Measurements from ENCODE around the gene FOLR3. TPM values are rescaled to one million over a fixed set of nuclear protein-coding genes. Genes with fewer than 3 reads are reported as not detected.

Gene FOLR3
- total and polyA plus RNA-seq, 2 of the 4 experiments (the other 2 are of a cell fraction): 0.29 to 0.36 TPM

- no peak overlapping the region for H3K14ac ChIP-seq (replicated peaks; ENCODE audit: low read depth, low read length)
- H3K18ac ChIP-seq (ENCODE audit: low read depth, low read length): no peak overlapping the region
- in situ Hi-C loops (cut with MboI; ENCODE audit: low sequenced_read_pairs): no loop called here
- no peak overlapping the region for H2BK5ac ChIP-seq (ENCODE audit: low read depth, low read length, poor library complexity, severe bottlenecking)
- no peaks in the 10 kb centered on the region for H3K9me3 ChIP-seq (ENCODE audit: control insufficient read depth, insufficient read depth, low read length)
- DNase-seq: no peak
- ChIA-PET POLR2A (ENCODE audit: unreplicated experiment) (no interaction called here), CTCF (no interaction called here)
- TF ChIP-seq, protein P1, sequence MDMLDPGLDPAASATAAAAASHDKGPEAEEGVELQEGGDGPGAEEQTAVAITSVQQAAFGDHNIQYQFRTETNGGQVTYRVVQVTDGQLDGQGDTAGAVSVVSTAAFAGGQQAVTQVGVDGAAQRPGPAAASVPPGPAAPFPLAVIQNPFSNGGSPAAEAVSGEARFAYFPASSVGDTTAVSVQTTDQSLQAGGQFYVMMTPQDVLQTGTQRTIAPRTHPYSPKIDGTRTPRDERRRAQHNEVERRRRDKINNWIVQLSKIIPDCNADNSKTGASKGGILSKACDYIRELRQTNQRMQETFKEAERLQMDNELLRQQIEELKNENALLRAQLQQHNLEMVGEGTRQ (IDR thresholded peaks at IDR 0.05; ENCODE audit: low read depth, low read length): no peak
- TF ChIP-seq CEBPB (IDR thresholded peaks at IDR 0.05; ENCODE audit: low read depth, low read length): 0 out of 2 replicates have a peak, but pooled peaks have one; percentile 22
- no peak for TF ChIP-seq SMC3 (IDR thresholded peaks at IDR 0.05; ENCODE audit: low read depth, low read length)
- TF ChIP-seq RFX5 (IDR thresholded peaks at IDR 0.05; ENCODE audit: low read depth, low read length): no peak
- no peak for TF ChIP-seq POLR2A (IDR thresholded peaks at IDR 0.05; ENCODE audit: low read depth, low read length)
- no peaks in the 10 kb centered on the region; the same call in 1 of the 2 replicates for H3K9me1 ChIP-seq (ENCODE audit: insufficient read depth, low read length)
- intact Hi-C loops (cut with micrococcal nuclease): no loop called here
- no peak overlapping the region for H2BK20ac ChIP-seq (ENCODE audit: low read depth, low read length)
- no peak overlapping the region for H2BK120ac ChIP-seq (ENCODE audit: low read depth, low read length)
- H3K9ac ChIP-seq (ENCODE audit: low read depth, low read length): no peak overlapping the region
- no peak overlapping the region for H2AK5ac ChIP-seq (ENCODE audit: low read depth, low read length)
- no peak overlapping the region for H4K8ac ChIP-seq (ENCODE audit: low read depth in 2 of 2, low read length in 2 of 2)
- no peak overlapping the region for H3K4me2 ChIP-seq (ENCODE audit: low read depth, low read length)
- H3K56ac ChIP-seq (ENCODE audit: extremely low read depth, insufficient read depth, low read length): no peak overlapping the region
- no peak overlapping the region for H3K23ac ChIP-seq (ENCODE audit: low read depth, low read length)
- no peaks in the 10 kb centered on the region for H3K4me1 ChIP-seq (ENCODE audit: control insufficient read depth, insufficient read depth, low read length)
- H2AK9ac ChIP-seq (replicated peaks; ENCODE audit: low read depth, low read length, poor library complexity): no peak overlapping the region
- WGBS, 2 experiments (ENCODE audit: extremely low coverage in 2 of 2, insufficient read length in 1 of 2): 82% methylated on average over 2 of the region's 4 CpGs; no CpG with 5 or more reads in 1 of the 2 experiments
- no peak overlapping the region for H2BK15ac ChIP-seq (ENCODE audit: low read depth, low read length)
- ATAC-seq (ENCODE audit: low read depth): no peak
- H2AFZ ChIP-seq (replicated peaks; ENCODE audit: low read length, poor library complexity): no peak overlapping the region
- H4K91ac ChIP-seq (ENCODE audit: insufficient read depth, low read depth, low read length): no peak overlapping the region; the same call in 1 of the 2 replicates
- H3K27ac ChIP-seq (ENCODE audit: insufficient read depth, low read length): no peak overlapping the region
- no peaks in the 10 kb centered on the region for H3K27me3 ChIP-seq (ENCODE audit: control insufficient read depth, insufficient read depth, low read length)
- no peak overlapping the region for H4K5ac ChIP-seq (ENCODE audit: low read depth, low read length)
- peaks cover 9% of the 10 kb centered on the region for H3K36me3 ChIP-seq (ENCODE audit: control insufficient read depth, insufficient read depth, low read length)
- peaks cover 11 to 27% of the 10 kb centered on the region in 2 experiments; a peak in 3 of 4 replicates for H3K79me1 ChIP-seq (ENCODE audit: low read depth in 1 of 2, low read length in 2 of 2)
- H4K20me1 ChIP-seq (ENCODE audit: insufficient read depth, low read length): no peaks in the 10 kb centered on the region
- dilution Hi-C loops (cut with HindIII; ENCODE audit: low sequenced_read_pairs, unreplicated experiment): no loop called here
- no peak overlapping the region for H3K4me3 ChIP-seq (ENCODE audit: insufficient read depth, low read depth, low read length)
- H3K4ac ChIP-seq (ENCODE audit: low read depth, low read length): no peak overlapping the region
- BruUV-seq (replicated peaks): no TSS peak
Observed at GRCh38 chr11:72088076-72088808, 47.3 kb upstream of the FOLR3 start.

All from IMR-90 (cell line).